GM04503 (cell line): ENCODE results near the gene COL6A3.

Experiments
- DNase-seq: peaks from one replicate; pipeline ENCODE4 v3.0.0-alpha.2; 2012; ENCODE audit warnings: low read depth

The COL6A3 gene

GRCh38 chr2:237440819-237441281 is 26.9 kb upstream of the COL6A3 start:
- DNase-seq = no peak

- DNase-seq = no peak
Measured at GRCh38 chr2:237438080-237438940, 24.3 kb upstream of the COL6A3 start.

- no peak for DNase-seq
Measured at GRCh38 chr2:237437566-237437965, 23.6 kb upstream of the COL6A3 start.

- peak; percentile 86 for DNase-seq
Measured at GRCh38 chr2:237435844-237436587, 22.1 kb upstream of the COL6A3 start.

GRCh38 chr2:237434866-237435311 is 20.9 kb upstream of the COL6A3 start:
- no peak for DNase-seq

- DNase-seq = no peak
Measured at GRCh38 chr2:237433920-237434676, 20.1 kb upstream of the COL6A3 start.

GRCh38 chr2:237432484-237433092 is 18.6 kb upstream of the COL6A3 start:
- DNase-seq = no peak

- DNase-seq = no peak
Measured at GRCh38 chr2:237431837-237432236, 17.9 kb upstream of the COL6A3 start.

GRCh38 chr2:237431372-237431771 is 17.4 kb upstream of the COL6A3 start:
- peak; percentile 95 for DNase-seq

- DNase-seq = no peak
Measured at GRCh38 chr2:237430861-237431260, 16.9 kb upstream of the COL6A3 start.

- DNase-seq = no peak
Measured at GRCh38 chr2:237429753-237430152, 15.8 kb upstream of the COL6A3 start.

- DNase-seq = no peak
Measured at GRCh38 chr2:237427769-237428506, 14.0 kb upstream of the COL6A3 start.

- no peak for DNase-seq
Measured at GRCh38 chr2:237426517-237426916, 12.6 kb upstream of the COL6A3 start.

- DNase-seq = no peak
Measured at GRCh38 chr2:237425320-237425719, 11.4 kb upstream of the COL6A3 start.

- no peak for DNase-seq
Measured at GRCh38 chr2:237424544-237424943, 10.6 kb upstream of the COL6A3 start.

- DNase-seq = no peak
Measured at GRCh38 chr2:237423891-237424290, 9.9 kb upstream of the COL6A3 start.

GRCh38 chr2:237422309-237422708 is 8.3 kb upstream of the COL6A3 start:
- no peak for DNase-seq

- DNase-seq = no peak
Measured at GRCh38 chr2:237421542-237422116, 7.7 kb upstream of the COL6A3 start.

GRCh38 chr2:237418300-237418699 is 4.3 kb upstream of the COL6A3 start:
- DNase-seq = no peak

- DNase-seq = no peak
Measured at GRCh38 chr2:237412988-237413776, 782 bp downstream of the COL6A3 start.
